Activated CD4-positive, alpha-beta T cell treated with anti-CD3 and anti-CD28 coated beads, Interleukin-2, amount 50 U/mL, for 48 hours (primary cell): ENCODE measurements around the gene IMP3.

ENCODE experiments used
- DNase-seq, 2 experiments: peaks; one replicate each; pipeline ENCODE4 v3.0.0-alpha.2; 2020

The IMP3 gene

DNA sequence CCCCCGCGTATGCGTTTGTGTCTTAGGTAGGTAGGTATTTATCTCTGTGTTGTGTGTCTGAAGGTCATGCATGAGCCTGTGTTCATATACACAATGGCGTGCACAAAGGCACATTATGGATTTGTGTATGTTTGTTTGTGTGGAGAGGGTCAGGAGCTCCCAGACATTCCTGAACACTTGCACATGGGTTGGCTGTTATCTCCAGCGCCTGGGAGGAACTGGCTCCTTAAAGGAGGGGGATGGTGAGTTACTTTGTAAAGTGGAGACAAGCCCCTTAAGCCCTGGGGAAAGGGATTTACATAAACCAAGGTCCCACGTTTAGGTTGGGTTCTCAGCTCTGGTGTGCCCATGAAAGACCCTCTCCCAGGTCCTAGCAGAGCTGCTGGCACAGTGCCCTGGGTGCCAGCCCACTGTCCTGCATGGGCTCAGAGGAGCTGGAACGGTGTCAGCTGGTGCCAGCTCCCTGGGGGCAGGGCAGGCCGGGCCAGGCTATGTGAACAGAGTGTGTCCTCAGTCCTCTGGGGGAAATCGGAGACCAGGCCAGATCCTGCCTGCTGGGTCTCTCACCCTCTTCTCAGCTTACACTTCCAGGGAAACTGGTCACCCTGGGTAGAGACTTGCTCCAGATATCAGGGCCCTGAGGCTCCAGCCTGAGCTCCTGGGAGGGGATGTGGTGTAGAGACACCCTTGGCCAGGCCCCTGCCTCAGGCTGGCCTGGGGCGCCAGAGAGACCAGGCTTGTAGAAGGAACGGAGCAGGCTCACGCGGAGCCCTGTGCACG is 32.8 kb upstream of the IMP3 start:
- DNase-seq: no peak

DNA sequence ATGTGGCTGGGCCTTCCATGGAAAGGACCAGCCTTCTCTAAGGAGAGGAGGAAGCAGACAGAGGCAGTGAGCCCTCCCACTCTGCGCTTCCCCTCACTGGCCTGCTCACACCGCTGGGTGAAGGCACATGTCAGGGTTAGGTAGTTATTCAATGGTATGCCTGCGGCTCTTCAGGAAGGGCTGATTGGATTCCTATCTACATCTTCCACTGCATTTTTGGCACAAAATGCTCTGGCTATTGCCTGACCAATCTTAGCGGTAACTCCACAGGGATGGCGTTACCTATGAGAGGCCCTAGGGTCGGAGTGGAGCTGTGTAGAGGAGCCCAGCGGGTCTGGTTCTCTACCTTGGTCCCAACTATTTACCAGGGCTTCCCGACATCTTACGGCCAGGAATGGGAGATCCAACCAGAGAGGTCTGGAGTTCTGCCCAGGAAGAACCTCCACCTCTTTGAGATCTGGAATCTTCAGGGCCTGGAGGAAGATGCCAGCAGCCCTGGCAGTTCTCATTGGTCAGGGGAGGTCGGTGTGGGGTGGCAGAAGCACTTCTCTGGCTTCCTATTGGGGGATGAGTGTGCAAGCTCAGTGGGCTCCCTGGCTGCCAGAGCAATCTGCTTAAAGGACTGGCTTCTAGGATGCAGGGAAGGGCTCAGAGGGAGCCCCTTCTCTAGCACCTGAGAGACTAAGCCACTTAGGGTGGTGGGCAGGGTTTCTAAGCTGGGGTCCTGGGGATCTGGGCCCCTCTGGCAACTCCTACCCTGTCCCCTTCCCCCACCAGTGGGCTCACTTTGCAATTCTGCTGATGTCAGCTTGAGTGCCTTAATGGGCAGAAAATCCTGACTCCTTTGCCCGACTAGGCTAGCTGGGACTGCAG is 31.9 kb upstream of the IMP3 start:
- no peak for DNase-seq

DNA sequence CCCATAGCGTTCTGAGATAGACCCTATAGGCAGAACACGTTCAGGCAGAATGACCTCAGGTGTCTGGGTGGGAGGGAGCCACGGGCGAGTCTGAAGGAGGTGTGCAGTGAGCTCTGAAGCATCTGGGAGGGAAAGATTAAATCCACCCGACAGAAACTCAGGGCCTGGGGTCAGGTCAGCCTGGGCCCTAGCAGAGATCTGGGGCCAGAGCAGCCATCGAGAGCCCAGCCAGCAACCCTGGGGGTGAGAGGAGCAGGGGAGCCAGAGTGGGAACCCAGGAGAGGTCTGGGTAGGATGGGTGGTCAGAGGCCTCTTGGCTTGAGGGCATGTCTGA is 29.8 kb upstream of the IMP3 start:
- no peak for DNase-seq

DNA sequence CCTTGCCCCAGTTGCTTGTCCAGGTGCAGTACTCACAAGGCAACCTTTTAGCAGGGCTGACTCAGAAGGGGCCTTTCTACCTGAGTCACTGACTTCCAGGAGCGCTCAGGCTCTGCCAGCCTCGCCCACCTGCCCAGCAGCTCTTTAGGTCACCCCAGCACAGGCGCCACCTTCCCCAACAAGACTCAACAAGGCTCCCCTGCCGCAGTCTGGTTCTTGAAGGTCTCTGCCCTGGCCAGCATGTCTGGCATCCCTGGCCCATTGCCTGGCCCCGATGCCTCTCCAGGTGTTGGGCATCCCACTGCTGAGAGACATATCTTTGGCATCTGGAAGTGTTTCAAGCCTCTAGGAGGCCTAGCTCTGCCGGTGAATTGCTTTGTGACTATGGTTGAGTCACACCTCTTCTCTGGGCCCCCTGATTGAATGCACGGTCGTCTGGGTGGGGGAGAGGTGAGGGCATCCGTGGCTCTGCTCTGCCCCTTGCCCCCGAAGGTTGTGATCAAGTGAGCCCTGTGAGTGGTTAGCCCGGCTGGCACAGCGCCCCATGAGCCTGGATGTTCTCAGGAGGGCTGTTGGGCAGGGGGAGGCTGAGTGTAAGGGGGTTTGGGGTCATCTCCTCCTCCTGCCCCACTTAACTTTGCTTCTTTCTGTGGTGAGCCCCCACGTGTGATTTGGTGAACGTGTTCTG is 29.3 kb upstream of the IMP3 start:
- DNase-seq: no peak

DNA sequence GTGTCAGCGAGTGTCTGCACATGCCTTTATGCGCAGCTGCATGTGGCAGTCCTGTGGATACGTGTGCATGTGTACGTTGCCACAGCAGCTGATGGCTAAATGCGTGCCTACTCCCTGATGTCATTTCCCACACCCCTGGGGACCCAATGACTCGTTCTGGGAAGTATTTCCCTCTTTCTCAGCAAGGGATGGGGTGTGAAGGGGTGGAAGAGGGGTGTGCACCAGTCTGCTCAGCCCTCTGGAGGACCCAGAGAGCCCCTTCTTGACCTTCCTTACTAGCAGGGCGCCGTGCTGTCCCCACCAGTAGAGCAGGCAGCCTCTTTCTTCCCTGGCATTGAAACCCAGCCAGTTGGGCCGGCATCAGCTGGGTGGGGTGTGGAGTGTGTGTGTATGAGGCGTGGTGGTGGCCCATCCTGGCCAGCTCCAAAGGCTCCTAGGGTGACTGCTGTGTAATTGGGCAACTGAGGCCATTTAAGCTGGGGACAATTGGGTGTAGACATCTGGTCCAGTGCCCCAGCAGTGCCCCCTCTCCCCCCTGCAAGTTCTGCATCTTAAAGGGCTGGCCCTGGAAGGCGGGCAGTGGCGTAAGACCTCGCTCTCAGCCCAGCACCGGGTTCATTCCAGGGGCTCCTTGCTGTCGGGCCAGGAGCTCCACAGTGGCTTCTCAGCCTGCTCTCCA is 26.9 kb upstream of the IMP3 start:
- DNase-seq: no peak

DNA sequence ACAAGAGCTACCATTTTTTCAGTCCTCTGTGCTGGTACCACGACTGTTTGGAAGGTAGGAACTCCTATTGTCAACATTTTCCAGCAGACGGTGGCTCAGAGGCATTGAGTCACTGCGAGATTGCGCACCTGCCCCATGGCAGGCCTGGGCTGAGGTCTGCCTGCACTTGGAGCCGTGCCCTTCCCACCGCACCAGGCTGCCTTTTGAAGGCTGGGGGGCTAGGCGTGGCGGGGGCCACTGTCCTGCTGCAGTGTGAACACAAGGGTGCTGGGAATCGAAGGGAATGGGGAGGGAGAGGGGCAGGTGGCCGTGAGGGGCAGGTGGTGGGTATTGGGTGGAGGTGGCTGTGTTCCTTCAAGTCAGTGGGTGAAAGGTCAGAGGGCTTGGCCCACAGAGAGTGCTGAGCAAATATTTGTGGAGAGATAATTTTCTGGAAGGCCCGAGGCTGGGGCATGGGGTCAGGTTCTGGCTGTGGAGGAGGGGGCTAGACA is 24.0 kb upstream of the IMP3 start:
- DNase-seq: no peak

DNA sequence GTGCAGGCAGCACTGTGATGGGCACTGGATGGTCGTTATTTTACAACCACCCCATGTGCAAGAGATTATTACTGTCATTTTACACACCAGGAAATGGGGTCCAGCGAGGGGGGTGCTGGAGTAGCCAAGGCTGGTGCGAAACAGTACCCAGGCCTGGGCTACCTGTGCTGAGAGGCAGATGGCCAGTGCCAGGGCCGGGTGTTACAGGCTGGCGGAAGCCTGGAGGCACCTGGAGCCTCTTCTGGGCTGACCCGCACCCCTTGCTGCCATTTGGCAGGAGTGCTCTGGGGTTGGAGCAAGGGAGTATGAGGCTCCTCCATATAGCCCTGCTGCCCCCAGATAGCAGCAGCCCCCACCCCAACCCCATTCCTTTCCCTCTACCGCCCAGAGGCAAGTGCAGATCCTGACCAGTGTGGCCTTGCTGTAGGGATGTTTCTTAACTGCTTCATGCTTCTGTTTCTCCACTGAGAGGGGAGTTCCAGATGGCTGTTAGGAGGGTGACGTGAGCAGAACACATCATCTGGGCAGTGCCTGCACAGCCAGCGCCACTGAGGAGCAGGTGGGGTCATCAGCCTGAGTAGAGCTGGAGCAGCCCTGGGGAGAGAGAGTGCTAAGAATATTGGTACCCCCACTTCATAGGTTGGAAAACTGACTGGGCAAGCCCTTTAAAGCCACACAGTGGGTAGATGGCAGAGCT is 22.9 kb upstream of the IMP3 start:
- no peak for DNase-seq

DNA sequence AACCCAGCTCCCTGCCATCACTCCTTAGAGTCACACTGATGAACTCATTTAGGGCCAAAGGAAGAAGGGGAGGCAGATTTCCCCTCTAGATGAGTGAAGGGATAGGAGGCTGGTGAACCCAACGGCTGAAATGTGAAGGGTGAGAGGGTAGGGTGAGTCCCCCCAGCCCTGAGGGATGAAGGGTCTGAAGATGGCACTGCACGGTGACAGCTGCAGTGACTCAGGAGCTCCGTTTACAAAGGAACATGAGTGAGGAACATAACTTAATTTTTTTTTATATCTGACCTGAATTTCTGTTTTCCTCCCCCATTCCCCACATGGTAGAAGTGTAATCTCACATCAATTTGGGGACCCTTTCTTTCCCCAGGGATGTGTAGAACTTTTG is 21.7 kb upstream of the IMP3 start:
- DNase-seq: no peak

DNA sequence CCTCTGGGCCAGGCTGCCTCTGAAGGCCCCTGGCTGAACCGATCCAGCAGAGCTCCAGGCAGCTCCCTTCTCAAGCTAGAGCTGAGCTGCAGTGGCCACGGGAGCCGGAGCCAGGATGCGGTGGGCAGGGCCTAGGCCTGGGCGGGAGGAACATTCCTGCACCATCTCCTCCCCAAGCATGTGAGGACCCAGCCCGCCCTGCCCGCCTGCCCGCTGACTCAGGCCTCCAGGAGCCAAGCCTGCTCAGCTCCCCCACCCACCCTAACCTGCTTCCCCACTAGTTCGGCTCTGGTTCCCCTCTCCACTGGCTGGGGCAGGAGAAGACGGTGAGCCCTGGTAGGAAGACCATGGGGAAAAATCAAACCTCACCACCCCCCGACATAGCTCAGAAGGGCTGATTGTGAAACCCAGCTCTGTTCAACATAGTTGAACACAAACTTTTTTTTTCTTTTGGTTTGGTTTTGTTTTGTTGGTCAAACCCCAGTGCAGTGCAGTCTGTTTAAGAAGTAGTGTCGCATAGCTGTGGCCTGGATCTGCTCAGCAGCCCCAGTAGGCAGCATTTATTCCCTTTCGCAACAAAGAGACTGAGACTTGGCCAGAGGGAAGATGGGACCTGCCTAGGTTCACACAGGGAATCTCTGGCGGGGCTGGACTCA is 21.2 kb upstream of the IMP3 start:
- no peak for DNase-seq

DNA sequence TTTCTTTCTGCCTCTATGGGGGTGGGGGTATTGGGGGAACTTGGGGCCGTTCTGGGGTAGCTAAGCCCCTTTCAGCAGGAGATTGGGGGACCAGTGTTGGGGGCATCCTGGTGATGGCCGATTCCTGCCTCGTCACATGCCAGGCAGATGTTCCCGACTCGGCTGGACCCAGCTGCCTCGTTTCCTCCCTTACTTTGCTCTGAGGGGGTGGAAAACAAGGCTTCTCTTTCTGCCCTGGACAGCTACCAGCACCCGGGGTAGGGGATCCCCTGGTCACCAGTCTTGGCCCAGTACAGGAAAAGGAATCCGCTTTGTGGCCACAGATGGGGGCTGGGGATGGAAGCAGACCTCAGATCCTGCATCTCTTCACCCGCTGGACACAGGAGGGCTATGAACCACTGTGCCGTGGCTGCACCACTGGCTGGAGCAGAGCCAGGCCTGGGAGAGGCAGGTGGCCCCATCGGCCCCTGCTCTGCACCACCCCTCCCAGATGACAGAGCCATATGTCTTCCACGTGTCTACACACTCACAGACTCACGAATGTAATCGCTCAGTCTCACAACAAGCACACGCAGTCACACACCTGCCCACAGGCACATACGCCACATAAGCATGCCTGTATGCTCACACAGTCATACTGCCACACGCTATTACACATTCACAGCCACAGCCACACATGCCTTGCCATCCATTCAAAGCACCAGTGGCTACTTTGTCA is 20.1 kb upstream of the IMP3 start:
- DNase-seq: no peak

DNA sequence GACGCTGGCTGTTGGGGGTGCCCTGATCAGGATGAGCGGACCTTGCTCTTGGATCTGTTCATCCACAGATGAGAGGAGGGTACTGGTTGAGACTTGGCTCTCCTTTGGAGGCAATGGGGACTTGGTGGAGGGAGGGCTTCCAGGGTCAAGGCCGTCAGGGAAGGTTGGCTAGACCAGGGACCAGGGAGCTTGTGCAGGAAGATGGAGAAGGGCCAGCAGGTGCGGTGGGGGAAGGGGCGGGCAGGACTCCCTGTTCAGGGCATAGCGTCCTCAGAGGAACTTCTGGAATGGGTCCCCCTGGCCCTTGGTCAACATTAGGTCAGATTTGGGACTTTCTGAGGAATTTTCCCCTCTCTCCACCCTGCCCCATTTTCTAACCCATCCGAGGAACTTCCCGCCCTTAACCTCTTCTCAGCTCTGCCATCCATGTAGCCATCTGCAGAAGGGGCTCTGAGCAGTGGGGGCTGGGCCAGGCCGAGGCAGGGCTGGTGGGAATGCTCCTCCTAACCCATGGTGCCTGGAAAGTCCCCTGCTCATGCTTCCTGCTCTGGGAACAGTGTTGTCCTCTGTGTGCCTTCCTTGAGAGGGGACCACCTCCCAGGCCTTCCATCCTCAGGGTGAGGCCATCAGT is 19.2 kb upstream of the IMP3 start:
- no peak for DNase-seq

DNA sequence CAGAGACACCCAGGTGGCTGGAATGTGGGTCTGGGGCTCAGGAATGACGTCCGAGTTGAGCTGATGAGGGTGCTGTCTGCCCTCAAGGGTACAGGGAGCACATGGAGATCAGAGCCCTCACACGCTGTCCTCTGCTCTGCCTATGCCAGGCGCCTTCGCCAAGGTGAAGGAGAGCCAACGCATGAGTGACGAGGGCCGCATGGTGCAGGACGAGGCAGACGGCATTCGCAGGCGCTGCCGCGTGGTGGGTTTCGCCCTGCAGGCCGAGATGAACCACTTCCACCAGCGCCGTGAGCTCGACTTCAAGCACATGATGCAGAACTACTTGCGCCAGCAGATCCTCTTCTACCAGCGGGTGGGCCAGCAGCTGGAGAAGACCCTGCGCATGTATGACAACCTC is 16.8 kb upstream of the IMP3 start:
- DNase-seq: no peak

DNA sequence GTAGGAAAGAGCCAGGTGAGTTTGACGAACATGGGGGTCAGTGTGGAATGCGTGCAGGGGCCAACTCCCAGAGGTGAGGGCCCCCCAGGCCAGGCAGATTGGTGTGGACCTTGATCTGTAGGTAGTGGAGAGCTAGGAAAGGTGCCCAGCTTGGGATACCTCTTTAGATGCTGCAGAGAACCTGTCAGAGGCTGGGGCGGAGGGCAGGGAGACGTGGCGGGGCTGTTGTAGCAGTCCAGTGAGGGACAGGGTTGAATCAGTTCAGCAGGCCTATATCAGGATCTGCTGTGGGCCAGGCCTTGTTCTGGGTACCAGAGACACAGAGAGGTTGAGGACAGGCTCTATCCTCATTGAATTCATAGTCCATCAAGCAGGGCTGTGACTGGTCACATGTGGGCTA is 16.3 kb upstream of the IMP3 start:
- no peak for DNase-seq

DNA sequence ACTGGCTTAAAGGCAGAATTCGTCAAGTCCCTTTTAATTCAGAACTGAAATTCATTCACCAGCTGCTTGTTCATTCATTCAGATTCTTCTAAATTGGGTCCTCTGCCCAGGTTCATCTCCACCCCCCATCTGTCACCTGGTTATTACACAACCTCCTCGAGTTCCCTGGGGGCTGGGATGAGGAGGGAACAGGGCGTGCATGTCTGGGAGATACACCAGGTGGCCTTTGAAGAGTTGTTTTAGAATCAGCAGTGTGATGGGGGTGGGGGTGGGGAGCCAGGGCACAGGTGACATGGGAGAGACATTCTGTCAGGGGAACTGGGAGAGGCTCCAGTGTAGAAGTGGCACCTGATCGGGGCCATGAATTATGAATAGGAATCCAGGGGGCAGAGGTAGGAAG is 15.9 kb upstream of the IMP3 start:
- DNase-seq: no peak

DNA sequence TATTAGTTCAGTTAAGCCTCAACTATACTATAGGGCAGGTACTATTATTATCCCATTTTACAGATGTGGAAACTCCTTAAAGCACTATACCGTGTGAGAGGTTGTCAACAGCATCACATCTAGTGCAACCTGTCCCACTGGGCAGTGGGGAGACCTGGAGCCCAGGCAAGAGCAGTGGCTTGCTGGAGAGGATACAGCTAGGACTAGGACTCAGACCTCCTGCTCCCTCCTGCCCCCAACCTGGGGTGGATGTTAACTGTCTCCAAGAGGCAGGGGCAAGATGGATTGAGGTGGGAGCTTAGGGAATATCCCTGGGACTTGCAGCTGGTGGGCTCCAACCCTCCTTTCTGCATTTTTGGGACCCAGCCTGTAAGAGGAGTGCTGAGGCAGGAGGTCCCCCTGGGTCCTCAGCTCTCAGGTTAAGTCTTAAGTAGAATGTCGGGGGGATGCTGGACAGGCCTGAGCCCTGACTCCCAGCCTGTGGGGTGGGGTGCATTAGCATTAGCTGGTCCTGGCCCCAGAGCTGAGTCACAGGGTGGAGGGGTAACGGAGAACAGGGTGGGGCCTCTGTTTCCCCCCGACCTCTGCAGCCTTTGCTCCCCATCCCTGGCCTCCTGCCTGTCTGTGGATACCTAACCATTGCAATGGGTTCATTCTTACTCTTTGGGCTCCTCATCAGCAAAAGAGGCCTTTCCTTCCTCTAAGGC is 14.3 kb upstream of the IMP3 start:
- DNase-seq: no peak

DNA sequence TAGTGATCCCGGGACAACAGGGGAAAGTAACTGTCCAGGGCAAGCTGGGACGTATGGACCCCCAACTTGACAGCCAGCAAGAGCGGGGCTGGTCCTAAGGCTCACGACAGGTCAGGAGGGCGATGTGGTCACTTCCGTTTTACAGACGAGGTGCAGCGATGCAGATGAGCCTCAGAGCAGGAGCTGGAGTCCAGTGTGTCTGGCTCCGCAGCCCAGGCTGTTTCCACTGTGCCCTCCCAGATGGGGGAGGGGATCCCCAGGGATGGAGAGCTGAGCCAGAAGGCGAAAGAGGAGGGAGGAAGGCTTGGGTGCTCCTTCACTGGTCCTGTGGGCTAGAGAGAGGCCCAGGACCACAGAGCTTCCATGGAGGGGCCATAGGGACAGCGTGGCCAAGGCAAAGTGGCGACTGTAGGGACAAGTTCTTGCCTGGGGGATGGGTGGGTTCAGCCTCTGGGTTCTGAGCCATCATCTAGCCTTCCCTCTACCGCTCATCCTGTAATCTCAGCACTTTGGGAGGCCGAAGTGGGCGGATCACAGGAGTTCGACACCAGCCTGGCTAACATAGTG is 13.4 kb upstream of the IMP3 start:
- DNase-seq: no peak

DNA sequence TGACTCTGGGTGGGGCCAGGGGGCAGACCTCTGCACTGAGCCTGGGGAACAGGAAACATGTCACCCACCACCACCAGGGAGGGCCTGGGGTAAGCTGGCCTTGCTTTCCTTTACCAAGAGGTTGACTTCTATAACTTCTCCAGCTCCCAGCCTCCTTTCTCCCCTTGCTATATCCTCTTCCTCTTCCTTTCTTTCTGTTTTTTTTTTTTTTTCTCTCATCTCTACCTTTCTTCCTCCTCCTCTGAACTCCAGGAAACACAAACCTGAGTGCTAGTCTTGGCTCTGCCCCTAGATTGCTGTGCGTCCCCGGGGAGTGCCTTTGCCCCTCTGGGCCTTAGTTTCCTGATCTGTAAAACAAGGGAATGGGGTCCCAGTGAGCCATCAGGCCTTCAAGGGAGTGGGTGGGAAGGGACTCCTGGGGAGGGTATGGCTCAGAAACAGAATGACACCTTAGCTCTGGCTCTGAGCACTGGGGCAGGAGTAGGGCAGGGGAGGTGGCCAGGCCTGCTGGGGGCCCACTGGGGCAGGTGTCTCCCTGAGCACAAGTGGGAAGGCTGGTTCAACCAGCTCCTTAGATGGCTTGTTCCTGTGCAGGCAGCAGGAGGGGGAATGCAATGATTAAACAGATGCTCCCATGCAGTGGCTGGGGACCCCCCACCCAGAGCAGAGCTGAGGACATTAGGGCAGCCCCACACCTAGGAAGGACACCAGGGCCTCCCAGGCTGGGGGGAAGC is 12.0 kb upstream of the IMP3 start:
- DNase-seq: no peak

DNA sequence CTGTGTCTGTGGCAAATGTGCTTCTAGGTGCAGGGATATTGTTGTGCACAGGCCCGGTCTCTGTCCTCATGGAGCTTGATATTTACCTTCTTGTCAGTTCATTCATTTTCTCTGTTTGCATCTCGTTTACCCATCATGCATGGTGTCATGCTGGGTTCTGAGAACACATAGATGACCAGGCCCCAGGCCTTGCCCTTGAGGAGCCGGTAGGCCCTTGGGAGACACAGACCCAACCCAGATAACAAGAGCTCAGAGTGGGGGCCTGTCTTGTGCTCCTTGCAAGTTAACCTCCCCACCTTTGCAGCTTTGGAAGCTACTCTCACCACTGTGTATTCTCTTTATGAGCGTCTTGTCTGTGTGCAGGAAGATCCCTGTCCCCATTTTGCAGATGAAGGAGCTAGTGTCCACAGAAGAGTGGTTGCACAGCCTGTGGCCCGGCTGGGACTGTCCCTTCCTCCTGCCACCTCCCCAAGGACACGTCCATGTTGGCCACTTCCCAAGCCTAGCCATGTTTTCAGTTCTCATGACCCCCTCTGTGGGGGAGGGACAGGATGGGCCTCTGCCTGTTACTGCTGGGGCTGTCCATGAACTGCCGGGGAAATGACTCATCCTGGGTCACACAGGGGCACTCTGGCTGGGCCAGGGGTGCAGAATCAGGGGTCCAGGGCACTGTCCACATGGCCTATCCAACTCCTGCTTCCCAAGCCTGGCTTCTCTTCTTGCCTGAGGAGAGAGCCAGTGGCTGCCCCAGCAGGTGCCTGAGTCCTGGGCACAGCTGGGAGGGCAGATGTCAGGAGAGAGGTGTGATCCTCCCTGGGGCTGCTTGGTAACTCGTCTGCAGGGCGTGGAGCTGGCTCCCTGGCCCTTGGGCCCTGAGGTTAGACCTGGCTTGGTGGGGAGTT is 11.1 kb upstream of the IMP3 start:
- DNase-seq: no peak
